Measurements from ENCODE around the gene ARFGAP3. TPM values are rescaled to one million over a fixed set of nuclear protein-coding genes. Genes with fewer than 3 reads are reported as not detected.
A peak's percentile ranks its signal among the peaks of the same experiment; 100 is the strongest.

ARFGAP3 gene
- total RNA-seq, 1 experiment from 2014 or later: 16.9 TPM

- no peaks in the 10 kb centered on the region for H3K36me3 Mint-ChIP-seq
- DNase-seq (ENCODE audit: low spot score) (peak; percentile 49), ATAC-seq (peak; percentile 70)
- H3K27ac Mint-ChIP-seq: peak overlapping the region; percentile 82
- ChIA-PET CTCF (interaction anchor here (0.6 to 2.2 kb wide), 6 partner anchors 12 to 180 kb away, joined by 3 to 7 read pairs (median 4); partner anchors contain the start of gene POLDIP3), POLR2A (interaction anchor here (0.6 kb wide), 1 partner anchor 323 kb away, joined by 3 read pairs; no protein-coding TSS in a partner anchor)
- H3K4me1 Mint-ChIP-seq: peaks cover 8% of the 10 kb centered on the region; the same call in 1 of the 2 replicates
- H3K4me3 Mint-ChIP-seq: no peak overlapping the region
- no peaks in the 10 kb centered on the region for H3K27me3 Mint-ChIP-seq (ENCODE audit: low read depth)
- H3K9me3 Mint-ChIP-seq: no peaks in the 10 kb centered on the region
- TF ChIP-seq ZNF121 (CRISPR knock-in tag; IDR thresholded peaks at IDR 0.05) (peak; percentile 90), ZNF263 (CRISPR knock-in tag; IDR thresholded peaks at IDR 0.05; ENCODE audit: low read depth) (no peak), FOXK1 (CRISPR knock-in tag; IDR thresholded peaks at IDR 0.05) (no peak), CDX4 (CRISPR knock-in tag; IDR thresholded peaks at IDR 0.05; ENCODE audit: borderline replicate concordance) (no peak), NR3C1 (CRISPR knock-in tag; conservative IDR thresholded peaks at IDR 0.05; ENCODE audit: low read depth) (no peak), STAT6 (CRISPR knock-in tag; conservative IDR thresholded peaks at IDR 0.05; ENCODE audit: low read depth) (no peak), ZNF532 (CRISPR knock-in tag; IDR thresholded peaks at IDR 0.05; ENCODE audit: borderline replicate concordance) (no peak), ATF2 (CRISPR knock-in tag; IDR thresholded peaks at IDR 0.05; ENCODE audit: borderline replicate concordance, low read depth) (no peak)
Measured at GRCh38 chr22:42794551-42795510, 62.2 kb downstream of the ARFGAP3 start.

- no peak for ATAC-seq
- POLR2A ChIA-PET: interaction anchor here (0.6 kb wide), 1 partner anchor 230 kb away, joined by 4 read pairs; no protein-coding TSS in a partner anchor
- H3K36me3 Mint-ChIP-seq: no peaks in the 10 kb centered on the region
- no peak overlapping the region for H3K4me3 Mint-ChIP-seq
- no peak overlapping the region for H3K27ac Mint-ChIP-seq
- no peaks in the 10 kb centered on the region for H3K27me3 Mint-ChIP-seq (ENCODE audit: low read depth)
- CTCF ChIA-PET: interaction anchor here (0.7 to 1.9 kb wide), 6 partner anchors 13 to 179 kb away, joined by 3 to 7 read pairs (median 4); partner anchors contain the start of gene POLDIP3
- no peak for TF ChIP-seq ERG (CRISPR knock-in tag; IDR thresholded peaks at IDR 0.05)
- no peak for TF ChIP-seq ZNF396 (CRISPR knock-in tag; IDR thresholded peaks at IDR 0.05; ENCODE audit: borderline replicate concordance)
- TF ChIP-seq FOXK1 (CRISPR knock-in tag; IDR thresholded peaks at IDR 0.05): no peak
- no peak for TF ChIP-seq RELA (CRISPR knock-in tag; IDR thresholded peaks at IDR 0.05; ENCODE audit: borderline replicate concordance)
- TF ChIP-seq FOXP1 (CRISPR knock-in tag; IDR thresholded peaks at IDR 0.05; ENCODE audit: borderline replicate concordance): no peak
- no peak for TF ChIP-seq MXD4 (CRISPR knock-in tag; IDR thresholded peaks at IDR 0.05; ENCODE audit: borderline replicate concordance)
- 0 out of 2 replicates have a peak, but pooled peaks cover 4% of the 10 kb centered on the region for H3K4me1 Mint-ChIP-seq
- H3K9me3 Mint-ChIP-seq: no peaks in the 10 kb centered on the region
- DNase-seq (ENCODE audit: low spot score): no peak
Measured at GRCh38 chr22:42793848-42794405, 63.1 kb downstream of the ARFGAP3 start.

Measured in WTC11 (cell line).